ENCODE measurements around the gene SLC12A7.

Gene SLC12A7

GRCh38 chr5:1073239-1074102, 38.4 kb downstream of the SLC12A7 start:
- TF ChIP-seq, protein P1, sequence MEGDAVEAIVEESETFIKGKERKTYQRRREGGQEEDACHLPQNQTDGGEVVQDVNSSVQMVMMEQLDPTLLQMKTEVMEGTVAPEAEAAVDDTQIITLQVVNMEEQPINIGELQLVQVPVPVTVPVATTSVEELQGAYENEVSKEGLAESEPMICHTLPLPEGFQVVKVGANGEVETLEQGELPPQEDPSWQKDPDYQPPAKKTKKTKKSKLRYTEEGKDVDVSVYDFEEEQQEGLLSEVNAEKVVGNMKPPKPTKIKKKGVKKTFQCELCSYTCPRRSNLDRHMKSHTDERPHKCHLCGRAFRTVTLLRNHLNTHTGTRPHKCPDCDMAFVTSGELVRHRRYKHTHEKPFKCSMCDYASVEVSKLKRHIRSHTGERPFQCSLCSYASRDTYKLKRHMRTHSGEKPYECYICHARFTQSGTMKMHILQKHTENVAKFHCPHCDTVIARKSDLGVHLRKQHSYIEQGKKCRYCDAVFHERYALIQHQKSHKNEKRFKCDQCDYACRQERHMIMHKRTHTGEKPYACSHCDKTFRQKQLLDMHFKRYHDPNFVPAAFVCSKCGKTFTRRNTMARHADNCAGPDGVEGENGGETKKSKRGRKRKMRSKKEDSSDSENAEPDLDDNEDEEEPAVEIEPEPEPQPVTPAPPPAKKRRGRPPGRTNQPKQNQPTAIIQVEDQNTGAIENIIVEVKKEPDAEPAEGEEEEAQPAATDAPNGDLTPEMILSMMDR (conservative IDR thresholded peaks at IDR 0.05; ENCODE audit: low read depth, low read length) = no peak

GRCh38 chr5:1069720-1070088, 42.2 kb downstream of the SLC12A7 start:
- DNase-seq (ENCODE audit: low read depth) = no peak
- TF ChIP-seq, protein P1 (conservative IDR thresholded peaks at IDR 0.05; ENCODE audit: low read depth, low read length) = no peak
- H3K4me3 ChIP-seq (ENCODE audit: low read depth, low read length) = no peak overlapping the region

More at GRCh38 chr5:1073239-1074102, 38.4 kb downstream of the SLC12A7 start:
- DNase-seq (ENCODE audit: low read depth) = no peak
- no peak overlapping the region for H3K4me3 ChIP-seq (ENCODE audit: low read depth, low read length)

- DNase-seq (ENCODE audit: low read depth) = no peak
Measured at GRCh38 chr5:1068895-1069719, 42.8 kb downstream of the SLC12A7 start.

GRCh38 chr5:1068204-1068894, 43.5 kb downstream of the SLC12A7 start:
- DNase-seq (ENCODE audit: low read depth) = no peak

More at GRCh38 chr5:1068895-1069719, 42.8 kb downstream of the SLC12A7 start:
- H3K4me3 ChIP-seq (ENCODE audit: low read depth, low read length) = no peak overlapping the region
- TF ChIP-seq, protein P1 (conservative IDR thresholded peaks at IDR 0.05; ENCODE audit: low read depth, low read length) = no peak

GRCh38 chr5:1067141-1068121, 44.4 kb downstream of the SLC12A7 start:
- no peak for DNase-seq (ENCODE audit: low read depth)
- H3K4me3 ChIP-seq (ENCODE audit: low read depth, low read length) = no peak overlapping the region
- TF ChIP-seq, protein P1 (conservative IDR thresholded peaks at IDR 0.05; ENCODE audit: low read depth, low read length) = no peak

More at GRCh38 chr5:1068204-1068894, 43.5 kb downstream of the SLC12A7 start:
- no peak overlapping the region for H3K4me3 ChIP-seq (ENCODE audit: low read depth, low read length)
- TF ChIP-seq, protein P1 (conservative IDR thresholded peaks at IDR 0.05; ENCODE audit: low read depth, low read length) = no peak

DNA sequence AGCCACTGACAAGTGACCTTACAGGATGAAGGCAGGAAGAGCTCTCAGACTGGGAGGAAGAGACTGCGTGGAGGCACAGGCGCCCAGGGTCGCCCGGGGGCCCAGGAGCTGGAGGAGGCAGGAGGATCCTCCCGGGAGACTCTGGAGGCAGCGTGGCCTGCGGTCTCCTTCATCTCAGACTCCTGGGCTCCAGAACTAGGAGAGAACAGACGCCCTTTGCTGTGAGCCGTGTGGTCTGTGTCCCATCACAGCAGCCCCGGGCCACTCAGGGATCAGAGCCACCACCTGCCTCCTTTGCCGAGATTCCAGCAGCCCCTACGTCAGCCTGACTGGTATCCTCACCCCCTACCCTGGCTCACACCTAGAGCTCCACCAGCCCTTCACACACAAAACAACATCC, 45.2 kb downstream of the SLC12A7 start:
- H3K4me3 ChIP-seq (ENCODE audit: low read depth, low read length) = no peak overlapping the region
- no peak for DNase-seq (ENCODE audit: low read depth)

More for the DNA sequence above, 45.2 kb downstream of the SLC12A7 start:
- TF ChIP-seq, protein P1 (conservative IDR thresholded peaks at IDR 0.05; ENCODE audit: low read depth, low read length) = no peak
